Tibial nerve (tissue), 4 donors: ENCODE measurements around the gene HSPA4L.

Experiments used
- EP300 ChIP-seq, 2 donors: sonication (generic); formaldehyde crosslinking; IDR thresholded peaks; one replicate each; pipeline ENCODE4 v1.6.1; 2017; ENCODE audit warnings: antibody characterized with exemption in 2 of 2, mild to moderate bottlenecking in 1 of 2
- TF ChIP-seq, protein P1 (sequence below), 5 experiments: fragments of 200-600 bp in 3 of 5; fragments of 450-650 bp in 2 of 5; sonication (generic) in 3 of 5; IDR thresholded peaks; one replicate each; pipeline ENCODE4 v1.5.1; 2016 to 2019; ENCODE audit warnings: antibody characterized with exemption in 5 of 5, mild to moderate bottlenecking in 3 of 5, moderate library complexity in 2 of 5

DNA sequence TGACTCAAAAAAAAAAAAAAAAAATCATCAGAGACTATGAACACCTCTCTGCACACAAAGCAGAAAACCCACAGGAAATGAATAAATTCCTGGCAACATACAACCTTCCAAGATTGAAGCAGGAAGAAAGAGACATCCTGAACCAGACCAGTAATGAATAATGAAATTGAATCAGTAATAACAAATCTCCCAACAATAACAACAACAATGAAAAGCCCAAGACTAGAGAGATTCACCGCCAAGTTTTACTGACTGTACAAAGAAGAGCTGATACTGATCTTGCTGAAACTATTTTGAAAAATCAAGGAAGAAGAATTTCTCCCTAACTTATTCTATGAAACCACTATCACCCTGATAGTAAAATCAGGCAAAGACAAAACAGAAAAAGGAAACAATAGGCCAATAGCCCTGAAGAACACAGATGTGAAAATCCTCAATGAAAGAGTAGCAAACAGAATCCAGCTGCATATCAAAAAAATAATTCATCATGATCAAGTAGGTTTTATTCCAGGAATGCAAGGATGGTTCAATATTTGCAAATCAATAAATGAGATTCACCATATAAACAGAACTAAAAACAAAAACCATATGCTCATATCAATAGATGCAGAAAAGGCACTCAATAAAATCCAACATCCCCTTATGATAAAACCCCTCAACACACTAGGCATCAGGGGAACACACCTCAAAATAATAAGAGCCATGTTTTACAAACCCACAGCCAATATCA is 67.5 kb downstream of the HSPA4L start:
- no peak for TF ChIP-seq EP300 (IDR thresholded peaks at IDR 0.05)
- TF ChIP-seq, protein P1, sequence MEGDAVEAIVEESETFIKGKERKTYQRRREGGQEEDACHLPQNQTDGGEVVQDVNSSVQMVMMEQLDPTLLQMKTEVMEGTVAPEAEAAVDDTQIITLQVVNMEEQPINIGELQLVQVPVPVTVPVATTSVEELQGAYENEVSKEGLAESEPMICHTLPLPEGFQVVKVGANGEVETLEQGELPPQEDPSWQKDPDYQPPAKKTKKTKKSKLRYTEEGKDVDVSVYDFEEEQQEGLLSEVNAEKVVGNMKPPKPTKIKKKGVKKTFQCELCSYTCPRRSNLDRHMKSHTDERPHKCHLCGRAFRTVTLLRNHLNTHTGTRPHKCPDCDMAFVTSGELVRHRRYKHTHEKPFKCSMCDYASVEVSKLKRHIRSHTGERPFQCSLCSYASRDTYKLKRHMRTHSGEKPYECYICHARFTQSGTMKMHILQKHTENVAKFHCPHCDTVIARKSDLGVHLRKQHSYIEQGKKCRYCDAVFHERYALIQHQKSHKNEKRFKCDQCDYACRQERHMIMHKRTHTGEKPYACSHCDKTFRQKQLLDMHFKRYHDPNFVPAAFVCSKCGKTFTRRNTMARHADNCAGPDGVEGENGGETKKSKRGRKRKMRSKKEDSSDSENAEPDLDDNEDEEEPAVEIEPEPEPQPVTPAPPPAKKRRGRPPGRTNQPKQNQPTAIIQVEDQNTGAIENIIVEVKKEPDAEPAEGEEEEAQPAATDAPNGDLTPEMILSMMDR (IDR thresholded peaks at IDR 0.05) = no peak
